Mesendoderm (in vitro differentiated cells): ENCODE data around the gene SPSB1.

ENCODE experiments used
- DNase-seq: peaks from one replicate; pipeline ENCODE4 v3.0.0; 2013
- H2AK5ac ChIP-seq: 2 replicates; pipeline ENCODE4 v1.6.1; 2013; ENCODE audit warnings: low read length, inconsistent platforms
- H2BK120ac ChIP-seq: 2 replicates; pipeline ENCODE4 v1.6.1; 2013; ENCODE audit warnings: low read depth, mild to moderate bottlenecking, low read length, moderate library complexity, mixed read lengths
- H2BK15ac ChIP-seq: replicated peaks from 2 replicates; pipeline ENCODE4 v1.6.1; 2013; ENCODE audit warnings: low read depth, mild to moderate bottlenecking, moderate library complexity
- H2BK5ac ChIP-seq: 2 replicates; pipeline ENCODE4 v1.6.1; 2013; ENCODE audit warnings: low read length, inconsistent platforms
- H3K18ac ChIP-seq: 2 replicates; pipeline ENCODE4 v1.6.1; 2013; ENCODE audit warnings: mild to moderate bottlenecking, low read length, mixed read lengths
- H3K23ac ChIP-seq: one replicate; pipeline ENCODE4 v1.6.1; 2013; ENCODE audit warnings: low read length
- H3K27ac ChIP-seq: 2 replicates; pipeline ENCODE4 v1.5.1; 2013; ENCODE audit warnings: low read depth, mild to moderate bottlenecking, inconsistent platforms, low read length, moderate library complexity
- H3K27me3 ChIP-seq: 2 replicates; pipeline ENCODE4 v1.6.1; 2013; ENCODE audit warnings: low read length, control low read depth, mild to moderate bottlenecking, inconsistent platforms; ENCODE audit not compliant: insufficient read depth, poor library complexity
- H3K36me3 ChIP-seq: 2 replicates; pipeline ENCODE4 v1.6.1; 2013; ENCODE audit warnings: low read length, inconsistent platforms; ENCODE audit not compliant: control insufficient read depth, insufficient read depth
- H3K4ac ChIP-seq: one replicate; pipeline ENCODE4 v1.6.1; 2013; ENCODE audit warnings: low read depth, mild to moderate bottlenecking, low read length, moderate library complexity
- H3K4me1 ChIP-seq: 2 replicates; pipeline ENCODE4 v1.6.1; 2013; ENCODE audit warnings: low read depth, low read length, inconsistent platforms; ENCODE audit not compliant: control insufficient read depth
- H3K4me2 ChIP-seq: 2 replicates; pipeline ENCODE4 v1.6.1; 2013; ENCODE audit warnings: low read length
- H3K4me3 ChIP-seq: 2 replicates; pipeline ENCODE4 v1.5.1; 2013; ENCODE audit warnings: mild to moderate bottlenecking, low read length
- H3K56ac ChIP-seq: one replicate; pipeline ENCODE4 v1.6.1; 2013; ENCODE audit warnings: low read length
- H3K79me1 ChIP-seq: 2 replicates; pipeline ENCODE4 v1.6.1; 2013; ENCODE audit warnings: low read length, inconsistent platforms
- H3K79me2 ChIP-seq: 2 replicates; pipeline ENCODE4 v1.6.1; 2013; ENCODE audit warnings: mild to moderate bottlenecking, low read length; ENCODE audit not compliant: control insufficient read depth, insufficient read depth
- H3K9ac ChIP-seq: 2 replicates; pipeline ENCODE4 v1.6.1; 2013; ENCODE audit warnings: low read length, inconsistent platforms
- H4K5ac ChIP-seq: one replicate; pipeline ENCODE4 v1.6.1; 2013; ENCODE audit warnings: low read length
- H4K8ac ChIP-seq: one replicate; pipeline ENCODE4 v1.6.1; 2013; ENCODE audit warnings: low read depth, mild to moderate bottlenecking, control low read depth, low read length, moderate library complexity
- WGBS: extraction: QIAGEN DNeasy Blood & Tissue Kit; methylation state at CpG from one replicate; pipeline ENCODE4 v1.1.7; 2013; ENCODE audit warnings: low lambda C conversion rate, missing lambda C conversion rate; ENCODE audit not compliant: insufficient coverage; ENCODE audit errors: extremely low coverage; 5-methylcytosine and 5-hydroxymethylcytosine counted together

The SPSB1 gene

GRCh38 chr1:9344426-9345200 is 51.9 kb downstream of the SPSB1 start:
- Histone ChIP-seq H3K9ac (no peak overlapping the region), H2BK15ac (no peak overlapping the region), H3K23ac (no peak overlapping the region), H3K4me3 (no peak overlapping the region), H4K8ac (no peak overlapping the region), H3K36me3 (no peaks in the 10 kb centered on the region), H4K5ac (no peak overlapping the region), H3K18ac (no peak overlapping the region), H3K27ac (no peak overlapping the region), H2BK5ac (no peak overlapping the region), H3K56ac (no peak overlapping the region), H3K79me2 (no peaks in the 10 kb centered on the region), H3K27me3 (no peaks in the 10 kb centered on the region), H2BK120ac (no peak overlapping the region), H2AK5ac (no peak overlapping the region), H3K79me1 (peaks cover 2% of the 10 kb centered on the region), H3K4me1 (no peaks in the 10 kb centered on the region), H3K4me2 (no peak overlapping the region), H3K4ac (no peak overlapping the region)
- DNase-seq = no peak
- WGBS = no CpG with 5 or more reads among the region's 13 CpGs

GRCh38 chr1:9345471-9345870 is 52.8 kb downstream of the SPSB1 start:
- no peak overlapping the region for H3K9ac ChIP-seq
- H2AK5ac ChIP-seq = no peak overlapping the region
- no peak for DNase-seq

GRCh38 chr1:9345922-9346321 is 53.2 kb downstream of the SPSB1 start:
- Histone ChIP-seq H3K36me3 (no peaks in the 10 kb centered on the region), H3K4me1 (no peaks in the 10 kb centered on the region), H3K27me3 (no peaks in the 10 kb centered on the region), H2BK5ac (no peak overlapping the region), H4K5ac (no peak overlapping the region), H3K4me2 (no peak overlapping the region), H3K27ac (no peak overlapping the region), H3K79me2 (no peaks in the 10 kb centered on the region), H3K4ac (no peak overlapping the region), H3K4me3 (no peak overlapping the region), H3K23ac (no peak overlapping the region), H3K56ac (no peak overlapping the region), H3K9ac (no peak overlapping the region), H2AK5ac (no peak overlapping the region), H4K8ac (no peak overlapping the region), H3K18ac (no peak overlapping the region), H2BK120ac (no peak overlapping the region), H2BK15ac (no peak overlapping the region), H3K79me1 (peaks cover 6% of the 10 kb centered on the region)
- DNase-seq = no peak
- no CpG with 5 or more reads among the region's 9 CpGs for WGBS

More at GRCh38 chr1:9345471-9345870, 52.8 kb downstream of the SPSB1 start:
- H3K4me3 ChIP-seq = no peak overlapping the region
- H3K56ac ChIP-seq = no peak overlapping the region
- no peaks in the 10 kb centered on the region for H3K27me3 ChIP-seq
- H4K5ac ChIP-seq = no peak overlapping the region
- WGBS = no CpG with 5 or more reads among the region's 6 CpGs
- no peak overlapping the region for H3K27ac ChIP-seq
- H3K4me1 ChIP-seq = no peaks in the 10 kb centered on the region
- no peak overlapping the region for H2BK15ac ChIP-seq
- H4K8ac ChIP-seq = no peak overlapping the region
- H3K4me2 ChIP-seq = no peak overlapping the region
- H2BK120ac ChIP-seq = no peak overlapping the region
- no peak overlapping the region for H2BK5ac ChIP-seq
- H3K79me2 ChIP-seq = no peaks in the 10 kb centered on the region
- no peak overlapping the region for H3K18ac ChIP-seq
- H3K4ac ChIP-seq = no peak overlapping the region
- H3K23ac ChIP-seq = no peak overlapping the region
- H3K36me3 ChIP-seq = no peaks in the 10 kb centered on the region
- H3K79me1 ChIP-seq = peaks cover 6% of the 10 kb centered on the region

- Histone ChIP-seq H4K5ac (no peak overlapping the region), H2AK5ac (no peak overlapping the region), H2BK15ac (no peak overlapping the region), H3K56ac (no peak overlapping the region), H3K4me3 (no peak overlapping the region), H3K36me3 (no peaks in the 10 kb centered on the region), H2BK5ac (no peak overlapping the region), H3K4me2 (no peak overlapping the region), H3K23ac (no peak overlapping the region), H3K18ac (no peak overlapping the region), H4K8ac (no peak overlapping the region), H2BK120ac (no peak overlapping the region), H3K27ac (no peak overlapping the region), H3K4ac (no peak overlapping the region), H3K27me3 (no peaks in the 10 kb centered on the region), H3K4me1 (no peaks in the 10 kb centered on the region), H3K79me2 (no peaks in the 10 kb centered on the region), H3K79me1 (peaks cover 6% of the 10 kb centered on the region), H3K9ac (no peak overlapping the region)
- no CpG with 5 or more reads among the region's 8 CpGs for WGBS
- no peak for DNase-seq
Observed at GRCh38 chr1:9346566-9346965, 53.9 kb downstream of the SPSB1 start.

- H2BK120ac ChIP-seq = no peak overlapping the region
- no peaks in the 10 kb centered on the region for H3K27me3 ChIP-seq
- no peaks in the 10 kb centered on the region for H3K4me1 ChIP-seq
- H2AK5ac ChIP-seq = no peak overlapping the region
- H3K4ac ChIP-seq = no peak overlapping the region
- no peak overlapping the region for H2BK15ac ChIP-seq
- no peak overlapping the region for H4K5ac ChIP-seq
- no peak overlapping the region for H3K9ac ChIP-seq
- no peak overlapping the region for H4K8ac ChIP-seq
- DNase-seq = no peak
- peaks cover 6% of the 10 kb centered on the region for H3K79me1 ChIP-seq
- H3K18ac ChIP-seq = no peak overlapping the region
- H3K27ac ChIP-seq = no peak overlapping the region
- no peaks in the 10 kb centered on the region for H3K79me2 ChIP-seq
- H3K36me3 ChIP-seq = no peaks in the 10 kb centered on the region
- H3K4me3 ChIP-seq = no peak overlapping the region
- no peak overlapping the region for H3K56ac ChIP-seq
- H3K4me2 ChIP-seq = no peak overlapping the region
- no peak overlapping the region for H2BK5ac ChIP-seq
- no CpG with 5 or more reads among the region's 14 CpGs for WGBS
- no peak overlapping the region for H3K23ac ChIP-seq
Observed at GRCh38 chr1:9347095-9347850, 54.6 kb downstream of the SPSB1 start.
